ENCODE data around the gene PPP4R4. TPM values are rescaled to one million over a fixed set of nuclear protein-coding genes. Genes with fewer than 3 reads are reported as not detected.

The PPP4R4 gene
- total and polyA plus RNA-seq, 2 of the 4 experiments (the other 2 are of a cell fraction), result 0.17 to 0.36 TPM

DNA sequence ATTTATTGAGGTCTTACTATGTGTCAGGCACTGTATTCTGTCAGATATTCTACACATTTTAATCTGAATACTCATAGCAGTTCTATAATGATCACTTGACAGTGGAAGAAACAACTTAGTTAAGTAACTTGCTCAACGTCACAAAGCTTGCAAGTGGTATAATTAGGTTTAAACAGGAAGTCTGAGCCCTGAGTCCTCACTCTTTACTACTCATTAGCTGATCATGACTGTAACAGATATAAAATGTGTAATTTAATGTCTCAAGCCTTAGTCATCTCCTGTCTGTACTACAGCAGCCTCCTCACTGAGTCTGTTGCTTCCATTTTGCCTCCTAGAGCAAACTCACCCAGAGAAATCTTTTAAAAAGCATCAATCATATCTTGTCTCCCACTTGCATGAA is 38.9 kb downstream of the PPP4R4 start:
- DNase-seq, result peak; percentile 34

More for the DNA sequence above, 38.9 kb downstream of the PPP4R4 start:
- TF ChIP-seq MXI1 (IDR thresholded peaks at IDR 0.05; ENCODE audit: borderline replicate concordance, low read depth, low read length) (no peak), RAD21 (IDR thresholded peaks at IDR 0.05; ENCODE audit: low read length) (no peak), MAFK (IDR thresholded peaks at IDR 0.05; ENCODE audit: low read depth, low read length) (no peak), RCOR1 (IDR thresholded peaks at IDR 0.05; ENCODE audit: insufficient replicate concordance, low read length) (no peak), BHLHE40 (IDR thresholded peaks at IDR 0.05; ENCODE audit: low read depth, low read length) (no peak), CHD1 (IDR thresholded peaks at IDR 0.05; ENCODE audit: low read depth, low read length) (no peak)
- TF ChIP-seq, protein P1, sequence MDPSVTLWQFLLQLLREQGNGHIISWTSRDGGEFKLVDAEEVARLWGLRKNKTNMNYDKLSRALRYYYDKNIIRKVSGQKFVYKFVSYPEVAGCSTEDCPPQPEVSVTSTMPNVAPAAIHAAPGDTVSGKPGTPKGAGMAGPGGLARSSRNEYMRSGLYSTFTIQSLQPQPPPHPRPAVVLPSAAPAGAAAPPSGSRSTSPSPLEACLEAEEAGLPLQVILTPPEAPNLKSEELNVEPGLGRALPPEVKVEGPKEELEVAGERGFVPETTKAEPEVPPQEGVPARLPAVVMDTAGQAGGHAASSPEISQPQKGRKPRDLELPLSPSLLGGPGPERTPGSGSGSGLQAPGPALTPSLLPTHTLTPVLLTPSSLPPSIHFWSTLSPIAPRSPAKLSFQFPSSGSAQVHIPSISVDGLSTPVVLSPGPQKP (IDR thresholded peaks at IDR 0.05; ENCODE audit: borderline replicate concordance, low read depth, low read length), result no peak
- TF ChIP-seq, protein P2, sequence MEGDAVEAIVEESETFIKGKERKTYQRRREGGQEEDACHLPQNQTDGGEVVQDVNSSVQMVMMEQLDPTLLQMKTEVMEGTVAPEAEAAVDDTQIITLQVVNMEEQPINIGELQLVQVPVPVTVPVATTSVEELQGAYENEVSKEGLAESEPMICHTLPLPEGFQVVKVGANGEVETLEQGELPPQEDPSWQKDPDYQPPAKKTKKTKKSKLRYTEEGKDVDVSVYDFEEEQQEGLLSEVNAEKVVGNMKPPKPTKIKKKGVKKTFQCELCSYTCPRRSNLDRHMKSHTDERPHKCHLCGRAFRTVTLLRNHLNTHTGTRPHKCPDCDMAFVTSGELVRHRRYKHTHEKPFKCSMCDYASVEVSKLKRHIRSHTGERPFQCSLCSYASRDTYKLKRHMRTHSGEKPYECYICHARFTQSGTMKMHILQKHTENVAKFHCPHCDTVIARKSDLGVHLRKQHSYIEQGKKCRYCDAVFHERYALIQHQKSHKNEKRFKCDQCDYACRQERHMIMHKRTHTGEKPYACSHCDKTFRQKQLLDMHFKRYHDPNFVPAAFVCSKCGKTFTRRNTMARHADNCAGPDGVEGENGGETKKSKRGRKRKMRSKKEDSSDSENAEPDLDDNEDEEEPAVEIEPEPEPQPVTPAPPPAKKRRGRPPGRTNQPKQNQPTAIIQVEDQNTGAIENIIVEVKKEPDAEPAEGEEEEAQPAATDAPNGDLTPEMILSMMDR (conservative IDR thresholded peaks at IDR 0.05; ENCODE audit: low read depth, low read length), result no peak
- Histone ChIP-seq H3K4me1 (ENCODE audit: control insufficient read depth, insufficient read depth, low read length) (no peaks in the 10 kb centered on the region), H3K9ac (ENCODE audit: low read depth, low read length) (no peak overlapping the region), H3K23ac (ENCODE audit: low read depth, low read length) (no peak overlapping the region), H3K4me2 (ENCODE audit: low read depth, low read length) (no peak overlapping the region), H3K14ac (replicated peaks; ENCODE audit: low read depth, low read length) (no peak overlapping the region), H4K91ac (ENCODE audit: insufficient read depth, low read depth, low read length) (no peak overlapping the region), H2BK5ac (ENCODE audit: low read depth, low read length, poor library complexity, severe bottlenecking) (no peak overlapping the region), H4K5ac (ENCODE audit: low read depth, low read length) (no peak overlapping the region), H3K9me3 (ENCODE audit: control insufficient read depth, insufficient read depth, low read length) (peaks cover 3% of the 10 kb centered on the region; the same call in 1 of the 2 replicates), H2AFZ (replicated peaks; ENCODE audit: low read length, poor library complexity) (no peak overlapping the region), H2BK20ac (ENCODE audit: low read depth, low read length) (no peak overlapping the region), H4K8ac (ENCODE audit: low read depth in 2 of 2, low read length in 2 of 2) (no peak overlapping the region), H3K56ac (ENCODE audit: extremely low read depth, insufficient read depth, low read length) (no peak overlapping the region), H2AK9ac (replicated peaks; ENCODE audit: low read depth, low read length, poor library complexity) (no peak overlapping the region), H3K79me1 (ENCODE audit: low read depth in 1 of 2, low read length in 2 of 2) (no peaks in the 10 kb centered on the region), H3K18ac (ENCODE audit: low read depth, low read length) (no peak overlapping the region), H3K36me3 (ENCODE audit: control insufficient read depth, insufficient read depth, low read length) (no peaks in the 10 kb centered on the region), H3K9me1 (ENCODE audit: insufficient read depth, low read length) (no peaks in the 10 kb centered on the region), H3K27me3 (ENCODE audit: control insufficient read depth, insufficient read depth, low read length) (no peaks in the 10 kb centered on the region), H2BK120ac (ENCODE audit: low read depth, low read length) (no peak overlapping the region), H4K20me1 (ENCODE audit: insufficient read depth, low read length) (no peaks in the 10 kb centered on the region), H3K27ac (ENCODE audit: insufficient read depth, low read length) (no peak overlapping the region), H3K4ac (ENCODE audit: low read depth, low read length) (no peak overlapping the region), H2BK15ac (ENCODE audit: low read depth, low read length) (no peak overlapping the region), H2AK5ac (ENCODE audit: low read depth, low read length) (no peak overlapping the region), H3K4me3 (ENCODE audit: insufficient read depth, low read depth, low read length) (no peak overlapping the region)
- no CpG with 5 or more reads among the region's 1 CpG for WGBS, 2 experiments (ENCODE audit: extremely low coverage in 2 of 2, insufficient read length in 1 of 2)
- BruUV-seq (replicated peaks), result no TSS peak
- peak; percentile 60 for ATAC-seq (ENCODE audit: low read depth)
- intact Hi-C loops (cut with micrococcal nuclease), result no loop called here
- CTCF ChIA-PET, result no interaction called here
- POLR2A ChIA-PET (ENCODE audit: unreplicated experiment), result no interaction called here
- in situ Hi-C loops (cut with MboI; ENCODE audit: low sequenced_read_pairs), result no loop called here
- dilution Hi-C loops (cut with HindIII; ENCODE audit: low sequenced_read_pairs, unreplicated experiment), result no loop called here

Measured in IMR-90 (cell line).